GM19240 (cell line): ENCODE results near the gene NFX1.
A peak's percentile ranks its signal among the peaks of the same experiment; 100 is the strongest.
"Not testable (repeated sequence)": the region's sequence is repeated elsewhere in the genome, so short reads cannot be mapped to it uniquely, and the experiment has no call there.

Source experiments
- DNase-seq: peaks from one replicate; pipeline ENCODE4 v3.0.0; 2011; ENCODE audit warnings: low spot score; ENCODE audit not compliant: insufficient read length

Gene NFX1

GRCh38 chr9:33355933-33356332 lies 65.6 kb downstream of the NFX1 start:
- no peak for DNase-seq

GRCh38 chr9:33358641-33359040 lies 68.3 kb downstream of the NFX1 start:
- not testable (repeated sequence) for DNase-seq

DNA sequence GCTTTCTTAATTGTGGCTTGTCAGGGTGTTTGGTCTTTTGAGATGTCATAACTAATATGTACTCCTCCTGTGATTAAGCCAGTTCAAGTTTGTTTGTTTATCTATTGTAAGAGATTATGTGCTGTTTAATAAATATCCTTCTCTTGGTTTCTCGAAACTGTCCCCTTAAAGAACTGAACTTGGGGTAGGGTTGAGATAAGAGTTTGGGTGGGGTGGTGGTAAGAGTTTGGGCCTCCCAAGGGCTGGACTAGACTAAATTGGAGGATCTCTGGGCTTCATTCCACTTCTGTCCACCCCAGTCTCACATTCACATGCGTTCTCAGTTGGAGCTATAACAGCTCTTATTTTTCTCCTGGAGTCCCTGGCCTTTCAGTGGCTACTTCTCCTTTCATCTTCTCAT lies 73.8 kb downstream of the NFX1 start:
- no peak for DNase-seq

DNA sequence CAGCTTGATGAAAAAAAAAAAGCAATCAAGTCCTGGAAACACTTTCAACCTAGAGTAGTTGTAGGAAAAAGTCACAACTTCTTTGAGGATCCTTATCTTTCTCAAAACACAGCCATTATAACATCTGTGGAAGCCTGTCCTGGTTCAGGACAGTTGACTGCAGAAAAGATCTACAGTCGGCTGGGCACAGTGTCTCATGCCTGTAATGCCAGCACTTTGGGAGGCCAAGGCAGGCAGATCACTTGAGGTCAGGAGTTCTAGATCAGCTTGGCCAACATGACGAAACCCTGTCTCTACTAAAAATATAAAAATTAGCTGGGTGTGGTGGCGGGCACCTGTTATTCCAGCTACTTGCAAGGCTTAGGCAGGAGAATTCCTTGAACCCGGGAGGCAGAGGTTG lies 74.5 kb downstream of the NFX1 start:
- not testable (repeated sequence) for DNase-seq

DNA sequence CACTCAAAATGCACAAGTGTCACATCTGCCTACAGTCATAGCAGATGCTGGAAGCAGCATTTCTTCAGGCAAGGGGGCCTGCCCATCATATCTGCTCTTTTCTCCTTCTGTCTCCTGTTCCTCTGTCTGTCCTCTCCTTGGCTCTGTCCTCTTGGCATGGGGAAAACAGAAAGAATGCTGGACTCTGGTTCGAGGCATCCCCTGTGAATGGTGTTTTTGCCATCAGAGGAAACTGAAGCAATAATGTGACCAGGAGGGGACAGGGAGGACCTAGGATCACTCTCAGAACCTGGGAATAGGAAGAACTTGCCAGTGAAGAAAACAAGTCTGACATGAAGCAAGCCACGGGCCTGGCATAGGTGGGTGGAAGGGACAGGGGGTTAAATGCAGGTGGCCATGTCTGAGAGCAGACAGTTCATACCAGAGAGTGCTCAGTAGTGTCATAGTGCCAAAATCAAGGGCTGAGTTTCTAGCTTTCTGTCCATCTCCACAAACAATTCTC lies 76.7 kb downstream of the NFX1 start:
- DNase-seq = no peak

GRCh38 chr9:33372900-33373299 lies 82.6 kb downstream of the NFX1 start:
- DNase-seq = no peak

GRCh38 chr9:33374190-33374589 lies 83.9 kb downstream of the NFX1 start:
- no peak for DNase-seq

DNA sequence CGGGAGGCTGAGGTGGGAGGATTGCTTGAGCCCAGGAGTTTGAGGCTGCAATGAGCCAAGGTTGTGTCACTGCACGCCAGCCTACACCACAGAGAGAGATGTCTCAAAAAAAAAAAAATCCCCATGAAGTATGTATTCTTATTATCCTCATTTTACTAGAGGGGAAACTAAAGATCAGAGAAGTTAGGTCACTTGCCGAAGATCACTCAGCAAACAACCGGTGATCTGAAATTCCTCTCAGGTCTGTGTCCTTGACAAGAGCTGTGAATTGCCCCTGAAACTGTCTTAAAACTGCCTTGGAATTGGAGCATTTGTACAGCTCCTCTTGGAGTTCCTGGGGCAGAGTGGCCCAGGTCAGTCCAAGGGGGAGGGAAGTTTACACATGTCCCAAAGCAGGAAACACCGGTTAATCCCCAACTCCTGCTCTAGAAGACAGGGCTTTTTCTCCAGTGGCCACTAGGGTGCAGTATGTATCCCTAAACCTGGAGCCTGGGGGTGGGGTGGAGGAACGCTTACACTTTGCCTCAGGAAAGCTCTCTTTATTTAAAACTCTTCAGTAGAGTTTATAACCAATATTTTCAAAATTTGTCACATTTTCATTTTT lies 84.4 kb downstream of the NFX1 start:
- DNase-seq = peak; percentile 47

DNA sequence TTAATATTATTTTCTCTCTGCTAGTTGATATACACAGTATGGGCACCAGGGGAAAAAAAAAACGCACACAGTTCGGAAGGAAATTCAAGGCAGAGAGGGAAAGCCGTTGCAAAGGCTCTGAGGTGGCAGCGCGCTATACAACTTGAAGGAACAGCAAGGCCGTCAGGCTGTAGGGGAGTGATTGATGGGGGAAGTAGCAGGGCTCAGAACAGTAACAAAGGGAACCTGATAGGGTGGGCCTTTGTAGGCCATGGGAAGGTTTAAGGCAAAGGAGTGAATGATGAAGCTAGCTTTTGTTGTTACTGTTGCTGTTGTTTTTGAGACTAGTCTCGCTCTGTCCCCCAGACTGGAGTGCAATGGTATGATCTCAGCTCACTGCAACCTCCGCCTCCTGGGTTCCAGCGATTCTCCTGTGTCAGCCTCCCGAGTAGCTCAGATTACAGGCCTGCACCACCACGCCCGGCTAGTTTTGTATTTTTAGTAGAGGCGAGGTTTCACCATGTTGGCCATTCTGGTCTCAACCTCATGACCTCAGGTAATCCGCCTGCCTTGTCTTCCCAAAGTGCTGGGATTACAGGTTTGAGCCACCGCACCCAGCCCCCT lies 85.0 kb downstream of the NFX1 start:
- no peak for DNase-seq

GRCh38 chr9:33375841-33376321 lies 85.6 kb downstream of the NFX1 start:
- DNase-seq = no peak

DNA sequence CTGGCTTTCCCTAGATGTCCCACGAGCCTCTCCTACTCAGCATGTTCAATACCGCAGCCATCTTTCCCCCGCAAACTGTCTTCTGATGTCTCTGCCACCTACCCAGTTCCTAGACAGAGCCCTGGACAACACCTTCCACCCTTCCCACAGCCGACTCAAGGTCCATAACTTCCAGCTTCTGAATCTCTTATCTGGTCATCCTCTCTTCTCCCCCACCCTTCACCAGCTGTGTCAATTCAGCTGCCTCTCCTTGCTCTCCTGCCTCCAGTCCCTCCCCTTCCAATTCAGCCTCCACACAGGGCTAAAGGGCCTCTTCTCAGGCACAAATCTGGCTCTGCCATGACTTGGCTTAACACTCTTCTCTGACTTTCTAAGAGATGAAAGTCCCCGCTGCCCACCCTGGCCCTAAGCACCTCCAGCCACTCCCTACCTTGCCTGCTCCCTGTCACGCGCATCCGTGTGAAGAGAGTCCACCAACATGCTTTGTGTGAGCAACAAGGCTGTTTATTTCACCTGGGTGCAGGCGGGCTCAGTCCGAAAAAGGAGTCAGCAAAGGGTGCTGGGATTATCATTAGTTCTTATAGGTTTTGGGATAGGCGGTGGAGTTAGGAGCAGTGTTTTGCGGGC lies 86.9 kb downstream of the NFX1 start:
- DNase-seq = no peak

GRCh38 chr9:33378121-33378795 lies 87.9 kb downstream of the NFX1 start:
- no peak for DNase-seq

- no peak for DNase-seq
These were observed 89.5 kb downstream of the NFX1 start for GRCh38 chr9:33379666-33380389.

GRCh38 chr9:33380390-33381094 lies 90.2 kb downstream of the NFX1 start:
- DNase-seq = no peak

DNA sequence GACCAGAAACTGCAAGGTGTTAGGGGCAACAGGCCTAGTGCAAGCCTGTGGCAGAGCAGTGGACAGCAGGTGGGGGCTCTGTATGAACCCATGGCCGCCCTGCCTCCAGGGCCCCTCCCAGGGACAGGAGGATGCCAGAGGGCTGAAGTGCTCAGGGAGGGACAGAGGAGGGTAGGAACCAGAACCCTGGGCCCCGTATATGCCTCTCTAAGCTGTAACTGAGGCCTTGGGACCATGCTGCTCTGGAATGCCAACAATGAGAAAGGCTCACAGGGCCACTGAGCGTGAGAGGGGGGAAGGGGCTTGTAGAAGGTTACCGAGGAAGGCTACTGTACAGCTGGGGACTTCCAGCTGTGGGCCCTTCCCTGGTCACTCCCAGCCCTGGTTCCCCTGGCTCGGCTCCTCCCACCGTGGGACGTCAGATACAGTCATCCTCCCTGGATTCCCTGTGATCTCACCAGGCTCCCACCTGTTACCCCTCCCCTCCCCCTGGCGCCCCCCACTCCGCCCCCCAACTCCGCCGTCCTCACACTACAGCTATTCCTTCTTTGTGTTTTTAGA lies 91.0 kb downstream of the NFX1 start:
- no peak for DNase-seq

DNA sequence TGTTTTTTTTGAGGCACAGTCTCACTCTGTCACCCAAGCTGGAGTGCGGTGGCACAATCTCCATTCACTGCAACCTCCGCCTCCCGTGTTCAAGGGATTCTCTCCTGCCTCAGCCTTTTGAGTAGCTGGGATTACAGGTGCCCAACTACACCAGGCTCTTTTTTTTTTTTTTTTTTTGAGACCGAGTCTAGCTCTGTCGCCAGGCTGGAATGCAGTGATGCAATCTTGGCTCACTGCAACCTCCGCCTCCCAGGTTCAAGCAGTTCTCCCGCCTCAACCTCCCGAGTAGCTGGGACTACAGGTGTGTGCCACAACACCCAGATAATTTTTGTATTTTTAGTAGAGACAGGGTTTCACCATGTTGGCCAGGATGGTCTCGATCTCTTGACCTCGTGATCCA lies 92.1 kb downstream of the NFX1 start:
- not testable (repeated sequence) for DNase-seq

GRCh38 chr9:33383396-33383795 lies 93.1 kb downstream of the NFX1 start:
- not testable (repeated sequence) for DNase-seq

DNA sequence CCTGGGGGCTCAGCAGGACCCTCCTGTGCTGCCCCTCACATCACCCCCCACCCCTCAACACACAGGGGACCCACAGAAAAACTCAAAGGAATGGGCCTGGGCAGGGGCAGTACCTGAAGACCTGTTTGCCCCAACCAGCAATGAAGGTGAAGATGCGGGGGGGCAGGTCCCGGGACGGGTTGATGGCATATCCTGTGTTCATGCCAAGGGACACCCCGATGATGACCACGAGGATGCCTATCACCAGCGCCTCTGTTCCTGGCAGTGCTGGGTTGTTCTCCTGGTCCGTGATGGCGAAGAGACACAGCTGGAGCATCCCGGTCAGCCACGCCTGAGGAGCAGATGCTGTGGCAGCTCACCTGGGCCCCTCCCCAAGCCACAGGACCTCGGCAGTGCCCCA lies 95.2 kb downstream of the NFX1 start:
- DNase-seq = not testable (repeated sequence)

GRCh38 chr9:33385979-33386640 lies 95.8 kb downstream of the NFX1 start:
- not testable (repeated sequence) for DNase-seq

DNA sequence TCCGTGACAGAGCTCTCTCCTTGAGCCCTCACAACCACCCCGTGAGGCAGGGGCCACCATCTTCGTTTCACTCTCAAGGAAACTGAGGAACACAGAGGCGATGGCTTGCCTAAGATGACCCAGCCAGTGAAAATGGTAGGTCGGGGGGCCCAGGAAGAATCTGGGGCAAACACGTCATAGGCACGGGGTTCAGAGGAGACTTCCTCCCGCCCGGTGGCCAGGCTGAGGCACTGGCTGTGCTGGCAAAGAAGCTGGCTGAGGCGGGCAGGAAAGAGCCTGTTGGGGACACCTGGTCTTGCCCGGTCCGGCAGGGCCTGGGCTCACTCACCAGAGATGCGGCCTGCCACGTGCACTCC lies 96.3 kb downstream of the NFX1 start:
- not testable (repeated sequence) for DNase-seq
